Stimulated activated CD8-positive, alpha-beta memory T cell treated with anti-CD3 and anti-CD28 coated beads, Interleukin-4, amount 100 ng/mL, for 24 hours (primary cell): ENCODE measurements around the gene BTBD16.

ENCODE experiments used
- DNase-seq: peaks from one replicate; pipeline ENCODE4 v3.0.0-alpha.2; 2020; ENCODE audit warnings: low read depth

The BTBD16 gene

GRCh38 chr10:122343936-122344335, 72.8 kb downstream of the BTBD16 start:
- no peak for DNase-seq

DNA sequence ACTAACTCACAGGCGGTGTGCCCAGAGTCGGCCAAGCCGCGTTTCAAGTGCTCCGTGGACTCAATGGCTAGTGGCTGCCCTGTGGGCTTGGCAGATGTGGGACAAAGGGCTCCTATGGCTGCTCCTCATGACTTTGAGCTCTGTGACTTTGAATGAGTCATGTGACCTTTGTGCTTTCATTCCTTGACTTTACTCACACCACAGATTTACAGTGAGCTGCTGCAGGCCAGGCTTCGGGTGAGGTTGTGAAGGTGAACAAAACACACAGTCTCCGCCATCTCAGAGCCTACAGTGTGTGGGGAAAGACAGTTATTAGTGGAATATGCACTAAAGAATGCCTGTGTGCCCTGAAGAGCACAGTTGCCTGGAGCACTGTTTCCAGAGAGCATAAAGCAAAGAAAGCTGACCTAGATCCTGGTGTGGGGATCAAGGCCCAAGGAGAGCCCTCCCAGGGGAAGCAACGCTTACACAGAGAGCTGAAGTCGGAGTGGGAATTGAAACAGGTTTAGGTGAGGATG, 73.7 kb downstream of the BTBD16 start:
- DNase-seq = no peak

DNA sequence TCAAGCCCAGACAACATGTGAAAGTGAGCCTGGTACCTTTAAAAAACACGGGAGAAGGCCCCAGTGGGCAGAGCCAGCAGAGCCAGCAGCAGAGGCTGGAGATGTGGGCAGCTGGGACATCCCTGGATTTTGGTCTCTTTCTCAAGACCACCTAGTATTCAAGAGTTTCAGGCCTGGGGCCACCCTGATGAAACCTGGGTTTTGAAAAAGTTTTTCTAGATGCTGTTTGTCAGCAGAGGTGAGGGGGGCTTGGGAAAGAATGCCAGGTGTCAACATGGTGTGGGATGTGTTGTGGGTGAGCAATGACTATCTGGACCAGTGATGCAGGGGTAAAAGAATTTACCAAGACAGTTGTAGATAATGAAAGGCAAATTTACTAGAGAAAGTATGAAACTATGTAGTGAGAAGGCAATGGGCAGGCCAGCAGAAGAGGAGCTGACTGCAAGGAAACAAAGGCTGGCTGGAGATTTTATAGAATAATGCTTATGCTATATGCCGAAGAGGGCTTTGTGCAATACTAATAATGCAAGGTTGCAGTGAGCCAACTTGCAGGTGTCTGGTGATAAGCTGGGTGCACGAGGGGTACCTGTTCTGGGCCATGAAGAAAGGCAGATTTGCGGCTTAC, 75.3 kb downstream of the BTBD16 start:
- no peak for DNase-seq

GRCh38 chr10:122347170-122347841, 76.2 kb downstream of the BTBD16 start:
- no peak for DNase-seq

GRCh38 chr10:122348512-122348911, 77.4 kb downstream of the BTBD16 start:
- DNase-seq = no peak

GRCh38 chr10:122348935-122349361, 77.9 kb downstream of the BTBD16 start:
- DNase-seq = no peak

- no peak for DNase-seq
These were observed 78.8 kb downstream of the BTBD16 start for GRCh38 chr10:122349758-122350369.

- DNase-seq = no peak
These were observed 79.8 kb downstream of the BTBD16 start for GRCh38 chr10:122350893-122351292.

GRCh38 chr10:122352817-122353525, 81.9 kb downstream of the BTBD16 start:
- no peak for DNase-seq

DNA sequence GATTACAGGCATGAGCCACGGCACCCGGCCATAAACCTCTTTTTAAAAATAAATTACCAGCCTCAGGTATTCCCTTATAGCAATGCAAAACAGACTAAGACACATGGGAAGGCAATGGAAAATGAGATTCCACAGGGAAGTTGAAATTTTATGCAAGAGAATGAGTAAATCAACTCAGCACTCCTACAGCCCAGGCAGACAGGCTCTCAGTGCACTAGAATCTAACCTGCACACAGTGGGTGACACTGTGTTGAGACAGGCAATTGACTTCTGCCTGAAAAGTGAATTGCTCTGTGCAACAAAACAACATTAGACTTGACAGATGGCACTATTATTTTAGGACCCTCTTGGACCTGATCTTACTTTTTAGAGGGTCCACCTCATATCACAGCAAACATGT, 83.3 kb downstream of the BTBD16 start:
- no peak for DNase-seq

DNA sequence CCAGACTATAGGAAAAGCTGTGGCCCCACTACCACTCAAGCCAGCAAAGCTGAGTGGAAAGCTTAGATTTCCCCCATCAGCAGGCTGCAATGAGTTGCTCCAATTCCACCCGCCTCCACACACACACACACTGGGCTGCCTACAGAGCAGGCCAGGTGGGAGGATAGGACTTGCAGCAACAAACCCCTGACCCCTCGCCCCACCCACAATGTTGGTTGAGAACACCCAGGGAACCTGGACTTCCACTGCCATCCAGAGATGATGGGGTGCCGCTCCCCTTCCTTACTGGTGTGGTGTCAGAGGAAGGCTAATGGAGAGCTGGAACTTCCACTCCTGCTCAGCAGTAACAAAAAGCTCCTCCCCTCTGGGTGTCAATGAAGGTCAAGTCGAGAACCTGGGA, 86.6 kb downstream of the BTBD16 start:
- DNase-seq = no peak

DNA sequence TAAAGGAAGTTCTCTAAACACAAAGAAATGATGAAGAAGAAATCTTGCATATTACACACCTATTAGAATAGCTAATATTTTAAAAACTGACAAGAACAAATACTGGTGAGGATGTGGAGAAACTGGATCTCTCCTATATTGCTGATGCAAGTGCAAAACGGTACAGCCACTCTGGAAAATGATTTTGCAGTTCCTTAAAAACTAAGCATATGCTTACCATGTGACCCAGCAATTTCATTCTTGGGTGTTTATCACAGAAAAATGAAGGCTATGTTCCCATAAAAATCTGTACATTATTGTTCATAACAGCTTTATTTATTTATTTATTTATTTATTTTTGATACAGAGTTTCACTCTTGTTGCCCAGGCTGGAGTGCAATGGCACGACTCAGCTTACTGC, 88.5 kb downstream of the BTBD16 start:
- DNase-seq = no peak

DNA sequence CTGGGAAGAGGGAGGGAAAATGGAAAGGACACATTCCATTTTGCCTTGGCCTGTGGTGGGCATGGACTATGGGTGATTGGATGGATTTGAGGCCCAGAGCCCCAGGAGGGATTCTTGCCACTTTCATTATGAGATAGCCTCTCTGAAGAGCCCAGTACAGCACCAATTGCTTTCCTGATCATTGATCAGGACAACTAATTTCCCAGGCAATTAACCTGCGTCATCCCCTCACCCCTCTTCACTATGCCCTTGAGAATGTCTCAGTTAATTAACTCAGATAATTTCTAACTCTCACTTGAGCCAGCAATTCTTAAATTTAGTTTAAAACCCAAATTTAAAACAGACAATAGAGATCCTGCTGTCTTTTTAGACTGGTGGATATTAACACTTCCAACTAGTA, 90.0 kb downstream of the BTBD16 start:
- no peak for DNase-seq

- no peak for DNase-seq
These were observed 91.0 kb downstream of the BTBD16 start for GRCh38 chr10:122362031-122362592.

DNA sequence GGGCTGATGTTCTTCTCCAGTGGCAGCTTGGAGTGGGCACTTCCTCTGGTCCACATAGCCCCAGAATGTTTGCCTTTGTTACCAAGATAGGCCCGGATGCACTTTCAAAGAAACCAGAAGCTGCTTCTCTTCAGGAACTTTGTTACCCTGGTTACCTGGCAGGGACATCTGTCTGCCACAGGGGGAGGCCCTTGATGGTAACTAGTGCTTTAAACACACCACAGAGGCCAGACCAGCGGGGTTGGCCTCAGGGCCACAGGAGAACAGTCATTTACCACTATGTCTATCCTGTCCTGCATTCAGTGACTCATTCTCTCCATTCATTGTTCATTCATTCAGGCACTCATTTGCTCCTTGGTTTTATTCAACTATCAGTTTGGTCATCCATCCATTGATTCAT, 91.5 kb downstream of the BTBD16 start:
- no peak for DNase-seq

GRCh38 chr10:122363311-122363710, 92.2 kb downstream of the BTBD16 start:
- no peak for DNase-seq

DNA sequence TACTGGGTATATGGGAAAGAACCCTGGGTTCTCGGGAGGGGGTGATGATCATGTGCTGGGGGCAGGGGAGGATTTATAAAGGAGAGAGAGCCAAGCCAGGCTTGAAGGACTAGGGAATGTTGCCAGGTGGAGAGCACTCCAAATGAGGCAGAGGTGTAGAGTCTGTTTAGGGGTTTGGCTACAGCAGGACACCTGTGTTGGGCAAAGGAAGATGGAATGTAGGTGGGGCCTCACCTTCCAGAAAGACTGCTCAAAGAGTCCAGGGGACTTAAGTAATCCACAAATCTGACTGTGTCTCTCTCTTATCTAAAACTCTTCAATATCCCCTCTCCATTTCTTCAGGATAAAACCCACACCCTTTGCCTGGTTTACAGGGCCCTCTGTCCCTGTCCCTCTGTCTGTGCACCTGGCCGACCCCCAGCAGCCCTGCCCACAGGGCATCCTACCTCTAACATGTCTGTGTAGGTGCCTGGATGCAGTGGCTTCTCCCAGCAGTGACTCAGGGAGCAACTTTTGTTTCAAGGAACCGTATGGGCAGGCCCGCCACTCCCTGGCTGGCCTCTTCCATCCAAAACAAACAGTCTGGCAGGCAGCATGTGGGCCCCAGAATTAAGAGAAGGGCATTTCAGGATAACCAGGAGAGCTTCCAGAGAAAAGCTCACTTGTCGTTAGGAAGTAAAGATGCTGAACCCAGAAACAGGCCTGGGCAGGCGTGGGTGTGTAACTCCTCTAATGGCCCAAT, 92.8 kb downstream of the BTBD16 start:
- DNase-seq = no peak

- no peak for DNase-seq
These were observed 97.6 kb downstream of the BTBD16 start for GRCh38 chr10:122368502-122369254.

DNA sequence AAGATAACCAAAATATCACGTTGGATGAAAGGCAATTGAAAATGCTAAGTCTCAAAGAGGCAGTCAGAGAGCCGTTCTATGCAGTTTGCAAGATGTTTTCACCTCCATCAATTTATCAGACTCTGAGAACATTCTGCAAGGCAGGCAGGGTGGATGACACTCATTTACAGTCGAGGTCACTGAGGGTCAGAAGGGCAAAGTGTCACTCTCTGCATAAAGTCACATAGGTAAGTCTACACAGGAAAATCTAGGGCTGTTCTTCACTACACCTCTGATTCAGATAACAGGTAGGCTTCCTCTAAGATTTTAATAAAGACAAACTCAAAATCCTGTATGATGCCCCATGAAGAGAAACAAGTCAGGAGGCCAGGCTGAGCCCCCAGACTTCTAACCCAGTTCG, 102.0 kb downstream of the BTBD16 start:
- DNase-seq = no peak

GRCh38 chr10:122373721-122374120, 102.6 kb downstream of the BTBD16 start:
- DNase-seq = no peak
